H9 (cell line): ENCODE results near the gene DPH1. TPM values are rescaled to one million over a fixed set of nuclear protein-coding genes. Genes with fewer than 3 reads are reported as not detected.

Experiments used
- DNase-seq: peaks from one replicate; pipeline ENCODE4 v3.0.0-alpha.2; 2017
- H2AFZ ChIP-seq: one replicate; pipeline ENCODE4 v1.6.1; 2013; ENCODE audit warnings: mild to moderate bottlenecking, low read length, control low read depth, moderate library complexity
- H2AK5ac ChIP-seq: 2 replicates; pipeline ENCODE4 v1.6.1; 2013; ENCODE audit warnings: low read length, control low read depth, mixed read lengths; ENCODE audit not compliant: insufficient read length
- H2BK120ac ChIP-seq: one replicate; pipeline ENCODE4 v1.6.1; 2013; ENCODE audit warnings: low read depth, mild to moderate bottlenecking, low read length, control low read depth, inconsistent platforms; ENCODE audit not compliant: poor library complexity, severe bottlenecking
- H2BK12ac ChIP-seq: 2 replicates; pipeline ENCODE4 v1.6.1; 2013; ENCODE audit warnings: low read length, control low read depth, mixed read lengths, low read depth; ENCODE audit not compliant: insufficient read length
- H2BK15ac ChIP-seq: 2 replicates; pipeline ENCODE4 v1.6.1; 2013; ENCODE audit warnings: low read depth, low read length, control low read depth
- H2BK20ac ChIP-seq: one replicate; pipeline ENCODE4 v1.6.1; 2013; ENCODE audit warnings: low read depth, mild to moderate bottlenecking, low read length, control low read depth, inconsistent platforms; ENCODE audit not compliant: poor library complexity, severe bottlenecking
- H2BK5ac ChIP-seq: 2 replicates; pipeline ENCODE4 v1.6.1; 2013; ENCODE audit warnings: low read length, control low read depth, mixed read lengths; ENCODE audit not compliant: insufficient read length
- H3K14ac ChIP-seq: 2 replicates; pipeline ENCODE4 v1.6.1; 2013; ENCODE audit warnings: low read length, control low read depth; ENCODE audit not compliant: insufficient read depth
- H3K18ac ChIP-seq: 2 replicates; pipeline ENCODE4 v1.6.1; 2013; ENCODE audit warnings: low read depth, mild to moderate bottlenecking, mixed read lengths, low read length, control low read depth; ENCODE audit not compliant: insufficient read length
- H3K23ac ChIP-seq: 2 replicates; pipeline ENCODE4 v1.6.1; 2013; ENCODE audit warnings: low read length, control low read depth, mixed read lengths, low read depth; ENCODE audit not compliant: insufficient read length
- H3K23me2 ChIP-seq: 2 replicates; pipeline ENCODE4 v1.6.1; 2013; ENCODE audit warnings: low read depth, mild to moderate bottlenecking, mixed read lengths, low read length, control low read depth; ENCODE audit not compliant: insufficient read length, poor library complexity, severe bottlenecking
- H3K27ac ChIP-seq: 2 replicates; pipeline ENCODE4 v1.5.1; 2013; ENCODE audit warnings: low read length, control low read depth, mixed read lengths, low read depth; ENCODE audit not compliant: insufficient read length
- H3K27me3 ChIP-seq: 2 replicates; pipeline ENCODE4 v1.6.1; 2013; ENCODE audit warnings: low read length, control low read depth, inconsistent platforms; ENCODE audit not compliant: insufficient read depth
- H3K4ac ChIP-seq: 2 replicates; pipeline ENCODE4 v1.6.1; 2013; ENCODE audit warnings: low read depth, mild to moderate bottlenecking, control low read depth, inconsistent platforms, low read length, moderate library complexity
- H3K4me1 ChIP-seq: 2 replicates; pipeline ENCODE4 v1.6.1; 2013; ENCODE audit warnings: low read length, control low read depth, inconsistent platforms; ENCODE audit not compliant: insufficient read depth
- H3K4me2 ChIP-seq: 2 replicates; pipeline ENCODE4 v1.6.1; 2013; ENCODE audit warnings: low read length, control low read depth, mixed read lengths; ENCODE audit not compliant: insufficient read length, insufficient read depth
- H3K56ac ChIP-seq: 2 replicates; pipeline ENCODE4 v1.6.1; 2013; ENCODE audit warnings: low read depth, mild to moderate bottlenecking, mixed read lengths, low read length, control low read depth; ENCODE audit not compliant: insufficient read length
- H3K79me1 ChIP-seq: 2 replicates; pipeline ENCODE4 v1.6.1; 2013; ENCODE audit warnings: low read depth, mild to moderate bottlenecking, moderate library complexity, low read length, control low read depth, inconsistent platforms; ENCODE audit not compliant: insufficient read depth, poor library complexity, severe bottlenecking
- H3K79me2 ChIP-seq: 2 replicates; pipeline ENCODE4 v1.6.1; 2013; ENCODE audit warnings: low read length, control low read depth, inconsistent platforms; ENCODE audit not compliant: insufficient read depth
- H3K9ac ChIP-seq: 2 replicates; pipeline ENCODE4 v1.6.1; 2013; ENCODE audit warnings: low read length, control low read depth, mixed read lengths; ENCODE audit not compliant: insufficient read length; ENCODE audit errors: extremely low read depth
- H3K9me3 ChIP-seq: one replicate; pipeline ENCODE4 v1.6.1; 2013; ENCODE audit warnings: low read depth, low read length, inconsistent platforms; ENCODE audit not compliant: control insufficient read depth
- H3T11ph ChIP-seq: one replicate; pipeline ENCODE4 v1.6.1; 2013; ENCODE audit warnings: mild to moderate bottlenecking, low read length, control low read depth, inconsistent platforms
- H4K20me1 ChIP-seq: one replicate; pipeline ENCODE4 v1.6.1; 2013; ENCODE audit not compliant: control insufficient read depth, insufficient read length, insufficient read depth
- H4K5ac ChIP-seq: 2 replicates; pipeline ENCODE4 v1.6.1; 2013; ENCODE audit warnings: low read depth, mild to moderate bottlenecking, mixed read lengths, low read length, control low read depth; ENCODE audit not compliant: insufficient read length
- H4K8ac ChIP-seq: replicated peaks from 2 replicates; pipeline ENCODE4 v1.6.1; 2013; ENCODE audit warnings: low read length, control low read depth, mixed read lengths, low read depth; ENCODE audit not compliant: insufficient read length
- H4K91ac ChIP-seq: 2 replicates; pipeline ENCODE4 v1.6.1; 2013; ENCODE audit warnings: low read depth, mild to moderate bottlenecking, moderate library complexity, mixed read lengths, low read length, control low read depth; ENCODE audit not compliant: insufficient read length
- H3K27ac Mint-ChIP-seq, 3 experiments: 2 replicates in 2 of 3; 3 replicates in 1 of 3; pipeline ENCODE4 v1.8.0; 2020 to 2021; ENCODE audit warnings: mixed read lengths in 3 of 3, mild to moderate bottlenecking in 1 of 3, moderate library complexity in 1 of 3
- H3K27me3 Mint-ChIP-seq: 2 replicates; pipeline ENCODE4 v1.8.0; 2021; ENCODE audit warnings: low read depth, mild to moderate bottlenecking, moderate library complexity, mixed read lengths
- H3K36me3 Mint-ChIP-seq, 3 experiments: 2 replicates in 2 of 3; 3 replicates in 1 of 3; pipeline ENCODE4 v1.8.0; 2020 to 2021; ENCODE audit warnings: low read depth in 3 of 3, mixed read lengths in 3 of 3; ENCODE audit not compliant: insufficient read depth in 1 of 3
- H3K4me1 Mint-ChIP-seq, 2 experiments: 2 replicates each; pipeline ENCODE4 v1.8.0; 2020; ENCODE audit warnings: mixed read lengths in 2 of 2
- H3K4me3 Mint-ChIP-seq, 2 experiments: 2 replicates in 1 of 2; 3 replicates in 1 of 2; pipeline ENCODE4 v1.8.0; 2020 to 2021; ENCODE audit warnings: mild to moderate bottlenecking in 2 of 2, mixed read lengths in 2 of 2, moderate library complexity in 1 of 2
- H3K9me3 Mint-ChIP-seq, 2 experiments: 2 replicates in 1 of 2; 3 replicates in 1 of 2; pipeline ENCODE4 v1.8.0; 2020; ENCODE audit warnings: mild to moderate bottlenecking in 2 of 2, mixed read lengths in 2 of 2, moderate library complexity in 1 of 2
- CTCF ChIP-seq: fragments of 200-600 bp; sonication (generic); conservative IDR thresholded peaks from 3 replicates; pipeline ENCODE4 v1.8.0; 2021; ENCODE audit warnings: antibody characterized with exemption, mild to moderate bottlenecking
- WGBS: extraction: QIAGEN DNeasy Blood & Tissue Kit; methylation state at CpG from one replicate; pipeline ENCODE4 v1.1.7; 2013; ENCODE audit warnings: missing lambda C conversion rate, low lambda C conversion rate, mixed read lengths; ENCODE audit not compliant: insufficient read length; ENCODE audit errors: extremely low coverage; 5-methylcytosine and 5-hydroxymethylcytosine counted together
- total RNA-seq: library from RNA; stranded (reverse); gene quantifications from 2 replicates; pipeline ENCODE4 v1.2.1, GENCODE V29; 2021

Gene DPH1
- total RNA-seq, 1 experiment from 2014 or later = 27.5 TPM

DNA sequence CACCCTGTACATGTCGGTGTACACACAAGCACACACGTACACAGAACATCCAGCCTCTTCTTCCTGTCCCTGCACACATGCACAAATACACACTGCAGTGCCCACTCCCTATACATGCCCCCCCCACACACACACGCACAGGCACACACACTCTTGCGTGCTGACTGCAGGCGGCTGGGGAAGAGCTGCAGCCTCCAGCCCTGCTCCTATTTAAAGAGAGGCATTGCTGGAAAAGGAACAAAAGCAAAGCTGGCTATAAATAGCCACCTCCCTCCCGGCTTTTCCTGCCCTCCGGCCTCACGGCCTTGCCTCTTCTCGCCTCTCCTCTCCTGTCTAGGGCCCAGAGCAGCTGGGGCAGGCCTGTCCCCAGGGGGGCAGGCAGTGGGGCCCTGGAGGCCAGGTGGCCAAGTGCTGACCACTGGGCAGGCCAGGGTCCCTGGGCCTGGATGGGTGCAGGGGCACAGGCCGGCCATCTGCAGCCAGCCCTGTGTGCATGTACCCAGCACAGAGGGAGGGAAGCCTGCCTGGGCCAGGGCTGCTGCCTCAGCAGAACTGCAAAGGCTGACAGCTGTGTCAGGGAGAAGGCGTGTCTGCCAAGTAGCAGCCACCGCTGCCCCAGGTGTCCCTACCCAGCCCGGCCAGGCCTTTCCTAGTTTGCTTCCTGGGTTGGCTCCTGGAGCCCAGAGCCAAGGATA lies 30.2 kb upstream of the DPH1 start:
- no peaks in the 10 kb centered on the region; the same call in 1 of the 2 replicates for H3K4me1 ChIP-seq
- Mint-ChIP-seq H3K27me3 (peaks cover 51% of the 10 kb centered on the region), H3K36me3 (no peaks in the 10 kb centered on the region), H3K9me3 (no peaks in the 10 kb centered on the region; a peak in 1 of 5 replicates), H3K27ac (no peak overlapping the region), H3K4me1 (peaks cover 30 to 48% of the 10 kb centered on the region in 2 experiments), H3K4me3 (peak overlapping the region; percentile 34 to 61; a peak in 3 of 5 replicates)
- no CpG with 5 or more reads among the region's 13 CpGs for WGBS
- H2BK120ac ChIP-seq = no peak overlapping the region
- H4K5ac ChIP-seq = no peak overlapping the region
- no peaks in the 10 kb centered on the region for H3K79me2 ChIP-seq
- no peak overlapping the region for H3T11ph ChIP-seq
- no peak overlapping the region for H3K14ac ChIP-seq
- H3K9ac ChIP-seq = no peak overlapping the region
- H3K9me3 ChIP-seq = no peaks in the 10 kb centered on the region
- no peak overlapping the region for H2BK5ac ChIP-seq
- peak; percentile 72 for DNase-seq
- H3K79me1 ChIP-seq = no peaks in the 10 kb centered on the region
- H4K8ac ChIP-seq = no peak overlapping the region
- H2AFZ ChIP-seq = no peak overlapping the region
- H2BK20ac ChIP-seq = no peak overlapping the region
- no peak overlapping the region for H2BK15ac ChIP-seq
- no peak overlapping the region for H3K56ac ChIP-seq
- H2BK12ac ChIP-seq = no peak overlapping the region
- no peak for TF ChIP-seq CTCF
- peaks cover 7% of the 10 kb centered on the region; the same call in 1 of the 2 replicates for H3K27me3 ChIP-seq
- H3K18ac ChIP-seq = no peak overlapping the region
- no peak overlapping the region for H3K4ac ChIP-seq
- H3K23me2 ChIP-seq = no peaks in the 10 kb centered on the region
- H4K91ac ChIP-seq = no peak overlapping the region
- no peak overlapping the region for H3K23ac ChIP-seq
- no peak overlapping the region for H2AK5ac ChIP-seq
- H3K4me2 ChIP-seq = no peak overlapping the region
- H4K20me1 ChIP-seq = no peaks in the 10 kb centered on the region
- no peak overlapping the region for H3K27ac ChIP-seq
